NK-92 (cell line): ENCODE measurements around the gene LYL1.

Experiments
- DNase-seq: peaks from one replicate; lab custom pipeline; 2025; ENCODE audit not compliant: unreplicated experiment; lab: John Stamatoyannopoulos, UW

The LYL1 gene

GRCh38 chr19:13058951-13059660, 43.6 kb downstream of the LYL1 start:
- no peak for DNase-seq

- DNase-seq: no peak
These were observed 44.9 kb downstream of the LYL1 start for GRCh38 chr19:13057744-13058143.

- no peak for DNase-seq
These were observed 45.5 kb downstream of the LYL1 start for GRCh38 chr19:13057147-13057572.

- DNase-seq: no peak
These were observed 46.5 kb downstream of the LYL1 start for GRCh38 chr19:13056052-13056660.

GRCh38 chr19:13055213-13056051, 47.2 kb downstream of the LYL1 start:
- DNase-seq: no peak

- DNase-seq: no peak
These were observed 47.9 kb downstream of the LYL1 start for GRCh38 chr19:13054626-13055212.

GRCh38 chr19:13053761-13054625, 48.7 kb downstream of the LYL1 start:
- DNase-seq: no peak

- no peak for DNase-seq
These were observed 49.4 kb downstream of the LYL1 start for GRCh38 chr19:13053238-13053637.

GRCh38 chr19:13052447-13053175, 50.0 kb downstream of the LYL1 start:
- no peak for DNase-seq

- no peak for DNase-seq
These were observed 51.0 kb downstream of the LYL1 start for GRCh38 chr19:13051557-13052165.

GRCh38 chr19:13050274-13050673, 52.4 kb downstream of the LYL1 start:
- DNase-seq: no peak
